ENCODE measurements around the gene ZFP36L1.
A peak's percentile ranks its signal among the peaks of the same experiment; 100 is the strongest.

ZFP36L1 gene

DNA sequence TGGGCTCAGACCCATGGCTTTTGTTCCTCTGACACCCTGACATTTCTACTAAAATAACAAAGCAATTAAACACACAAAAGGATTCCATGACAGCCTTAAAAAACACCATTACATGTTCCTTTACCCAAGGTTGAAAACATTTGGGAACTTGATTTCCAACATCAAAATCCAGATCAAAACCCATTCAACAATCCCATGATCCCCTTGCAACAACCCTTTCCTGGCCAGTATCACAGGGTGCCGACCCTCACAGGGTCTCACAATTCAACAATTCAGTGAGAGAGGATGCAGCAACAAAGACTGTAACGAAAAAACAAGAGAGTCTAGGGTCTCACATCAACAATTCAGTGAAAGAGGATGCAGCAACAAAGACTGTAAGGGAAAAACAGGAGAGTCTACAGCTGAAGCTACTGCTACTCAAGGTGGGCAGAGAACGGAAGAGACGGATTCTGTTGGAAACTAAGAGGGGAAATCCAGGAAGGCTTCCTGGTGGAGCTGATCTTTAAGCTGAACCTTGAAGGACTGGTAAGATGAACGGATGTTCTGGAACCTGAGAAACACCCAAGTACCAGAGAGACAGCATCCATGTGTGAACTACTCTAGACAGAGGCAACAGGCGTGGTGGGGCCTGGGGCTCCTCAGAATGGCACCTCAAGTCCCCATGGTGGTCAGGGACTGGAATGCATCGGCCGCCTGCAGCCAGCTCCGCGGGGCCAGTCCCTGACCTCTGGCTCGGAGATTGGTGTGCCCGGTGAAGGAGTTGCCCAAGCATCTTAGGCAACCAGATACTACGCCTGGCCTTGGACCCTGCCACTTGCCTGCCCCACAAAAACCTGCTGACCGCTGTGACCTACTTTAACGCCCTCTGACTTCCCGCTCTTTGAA lies 22.7 kb upstream of the ZFP36L1 start:
- no peaks in the 10 kb centered on the region for H3K9me3 ChIP-seq (replicated peaks; ENCODE audit: low read length)
- H3K9ac ChIP-seq (ENCODE audit: low read depth, low read length), result peak overlapping the region; percentile 90
- H3K27me3 ChIP-seq (ENCODE audit: control insufficient read depth, insufficient read depth, low read length), result no peaks in the 10 kb centered on the region
- H3K4me1 ChIP-seq (ENCODE audit: control insufficient read depth, insufficient read depth, low read length), result peaks cover 30% of the 10 kb centered on the region
- H3K4me3 ChIP-seq (ENCODE audit: low read length), result peak overlapping the region; percentile 70
- no peaks in the 10 kb centered on the region for H3K36me3 ChIP-seq (ENCODE audit: insufficient read depth, low read length)
- H3K4me2 ChIP-seq (ENCODE audit: low read length), result peak overlapping the region; percentile 87

DNA sequence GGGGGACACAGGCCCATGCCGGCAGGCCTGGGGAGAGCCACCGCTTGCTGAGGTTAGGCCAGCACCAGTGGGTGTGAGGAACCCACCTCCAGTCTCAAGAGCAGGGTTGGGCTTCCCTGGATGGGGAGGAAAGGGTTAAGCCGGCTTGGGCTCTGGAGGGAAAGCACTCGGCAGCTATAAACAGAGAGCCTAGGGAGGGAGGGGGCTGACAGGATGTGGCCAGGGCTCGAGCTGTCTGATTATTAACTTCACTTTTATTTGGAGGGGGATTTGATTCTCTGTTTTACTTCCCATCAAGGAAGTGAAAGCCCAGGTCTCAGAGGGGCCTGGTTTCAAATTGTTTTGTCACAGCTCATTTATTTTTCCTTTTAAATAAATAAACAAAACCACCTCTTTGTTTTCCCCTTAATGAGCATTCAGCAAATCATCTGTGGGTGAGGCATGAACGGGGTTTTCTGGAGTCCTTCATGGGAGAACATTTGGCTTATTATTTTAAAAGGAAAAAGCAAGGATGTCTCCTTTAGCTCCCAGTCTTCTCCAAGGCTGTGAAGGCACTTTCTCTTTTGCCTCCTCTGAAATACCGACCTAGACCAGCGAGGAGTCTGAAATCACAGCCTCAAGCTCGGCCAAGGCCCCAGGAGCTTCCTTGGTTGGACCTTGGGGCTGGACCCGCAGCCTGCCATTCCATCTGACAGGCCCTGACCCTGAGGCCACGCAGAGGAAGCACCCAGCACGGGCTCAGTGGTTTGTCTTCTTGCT lies 21.9 kb upstream of the ZFP36L1 start:
- Histone ChIP-seq H3K36me3 (ENCODE audit: insufficient read depth, low read length) (no peaks in the 10 kb centered on the region), H3K4me3 (ENCODE audit: low read length) (peak overlapping the region; percentile 70), H3K9me3 (replicated peaks; ENCODE audit: low read length) (no peaks in the 10 kb centered on the region), H3K4me2 (ENCODE audit: low read length) (peak overlapping the region; percentile 87), H3K4me1 (ENCODE audit: control insufficient read depth, insufficient read depth, low read length) (peaks cover 30% of the 10 kb centered on the region), H3K9ac (ENCODE audit: low read depth, low read length) (peak overlapping the region; percentile 90), H3K27me3 (ENCODE audit: control insufficient read depth, insufficient read depth, low read length) (no peaks in the 10 kb centered on the region)

DNA sequence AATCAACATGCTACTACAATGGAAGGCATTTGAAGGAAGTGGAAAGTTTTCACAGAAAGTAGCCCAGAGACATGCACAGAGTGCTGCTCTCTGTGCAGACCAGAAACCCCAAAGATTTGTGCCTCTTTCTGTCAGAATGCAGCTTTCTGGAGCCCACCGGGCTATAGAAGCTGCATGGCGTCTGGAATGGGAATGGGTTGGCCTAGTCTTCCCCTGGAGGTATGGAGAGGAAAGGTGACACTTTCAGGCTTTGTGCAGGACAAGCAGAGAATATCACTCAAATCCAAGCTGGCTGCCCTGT lies 21.3 kb upstream of the ZFP36L1 start:
- Histone ChIP-seq H3K9ac (ENCODE audit: low read depth, low read length) (peak overlapping the region; percentile 90), H3K4me1 (ENCODE audit: control insufficient read depth, insufficient read depth, low read length) (peaks cover 30% of the 10 kb centered on the region), H3K9me3 (replicated peaks; ENCODE audit: low read length) (no peaks in the 10 kb centered on the region), H3K27me3 (ENCODE audit: control insufficient read depth, insufficient read depth, low read length) (no peaks in the 10 kb centered on the region), H3K4me2 (ENCODE audit: low read length) (peak overlapping the region; percentile 87), H3K36me3 (ENCODE audit: insufficient read depth, low read length) (no peaks in the 10 kb centered on the region), H3K4me3 (ENCODE audit: low read length) (peak overlapping the region; percentile 70)

DNA sequence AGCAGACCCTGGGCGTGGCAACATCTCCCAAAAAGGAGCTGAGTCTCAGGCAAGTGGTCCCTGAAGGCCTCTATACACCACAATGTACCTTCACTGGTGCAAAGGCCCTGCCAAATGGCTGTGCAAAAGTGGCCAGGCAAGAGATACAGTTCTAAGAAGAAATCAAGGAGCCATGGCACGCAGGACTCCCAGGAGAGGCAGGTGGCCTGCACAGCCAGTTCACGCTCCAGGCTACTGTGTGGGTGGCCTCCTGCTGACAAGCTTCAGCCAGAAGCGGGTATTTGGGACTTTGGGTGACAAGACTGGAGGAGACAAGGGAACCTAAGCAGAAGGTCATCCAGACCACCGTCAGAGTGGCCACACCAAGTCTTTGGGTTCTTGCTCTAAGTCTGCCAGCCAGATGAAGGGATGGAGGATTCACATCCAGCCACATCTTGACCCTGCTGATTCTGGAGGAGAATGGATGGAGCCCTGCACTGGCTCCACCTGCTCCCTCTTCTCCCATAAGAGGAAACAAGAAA lies 20.5 kb upstream of the ZFP36L1 start:
- Histone ChIP-seq H3K9ac (ENCODE audit: low read depth, low read length) (no peak overlapping the region), H3K9me3 (replicated peaks; ENCODE audit: low read length) (no peaks in the 10 kb centered on the region), H3K4me1 (ENCODE audit: control insufficient read depth, insufficient read depth, low read length) (peaks cover 30% of the 10 kb centered on the region), H3K36me3 (ENCODE audit: insufficient read depth, low read length) (no peaks in the 10 kb centered on the region), H3K4me3 (ENCODE audit: low read length) (no peak overlapping the region), H3K4me2 (ENCODE audit: low read length) (no peak overlapping the region), H3K27me3 (ENCODE audit: control insufficient read depth, insufficient read depth, low read length) (no peaks in the 10 kb centered on the region)

DNA sequence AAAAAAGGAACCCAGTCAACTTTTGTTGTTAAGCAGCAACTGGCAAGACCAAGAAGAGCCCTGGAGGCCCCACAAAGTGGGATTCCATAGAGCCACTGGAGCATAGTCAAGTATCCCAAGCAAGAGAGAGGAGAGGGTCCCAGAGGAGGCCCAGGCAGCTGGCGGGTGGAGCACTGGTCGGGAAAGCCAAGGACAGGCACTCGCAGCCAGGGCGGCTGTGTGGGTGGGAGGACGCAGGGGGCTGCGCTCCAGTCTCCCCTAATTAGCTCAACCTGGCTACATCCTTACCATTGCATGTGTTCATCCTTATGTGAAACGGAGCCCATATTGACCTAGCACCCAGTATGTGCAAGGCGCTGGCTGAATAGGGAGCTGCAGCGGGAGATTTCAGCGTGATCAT lies 18.3 kb upstream of the ZFP36L1 start:
- Histone ChIP-seq H3K4me3 (ENCODE audit: low read length) (no peak overlapping the region), H3K4me1 (ENCODE audit: control insufficient read depth, insufficient read depth, low read length) (peaks cover 45% of the 10 kb centered on the region), H3K9me3 (replicated peaks; ENCODE audit: low read length) (no peaks in the 10 kb centered on the region), H3K36me3 (ENCODE audit: insufficient read depth, low read length) (no peaks in the 10 kb centered on the region), H3K27me3 (ENCODE audit: control insufficient read depth, insufficient read depth, low read length) (no peaks in the 10 kb centered on the region), H3K9ac (ENCODE audit: low read depth, low read length) (no peak overlapping the region), H3K4me2 (ENCODE audit: low read length) (no peak overlapping the region)

DNA sequence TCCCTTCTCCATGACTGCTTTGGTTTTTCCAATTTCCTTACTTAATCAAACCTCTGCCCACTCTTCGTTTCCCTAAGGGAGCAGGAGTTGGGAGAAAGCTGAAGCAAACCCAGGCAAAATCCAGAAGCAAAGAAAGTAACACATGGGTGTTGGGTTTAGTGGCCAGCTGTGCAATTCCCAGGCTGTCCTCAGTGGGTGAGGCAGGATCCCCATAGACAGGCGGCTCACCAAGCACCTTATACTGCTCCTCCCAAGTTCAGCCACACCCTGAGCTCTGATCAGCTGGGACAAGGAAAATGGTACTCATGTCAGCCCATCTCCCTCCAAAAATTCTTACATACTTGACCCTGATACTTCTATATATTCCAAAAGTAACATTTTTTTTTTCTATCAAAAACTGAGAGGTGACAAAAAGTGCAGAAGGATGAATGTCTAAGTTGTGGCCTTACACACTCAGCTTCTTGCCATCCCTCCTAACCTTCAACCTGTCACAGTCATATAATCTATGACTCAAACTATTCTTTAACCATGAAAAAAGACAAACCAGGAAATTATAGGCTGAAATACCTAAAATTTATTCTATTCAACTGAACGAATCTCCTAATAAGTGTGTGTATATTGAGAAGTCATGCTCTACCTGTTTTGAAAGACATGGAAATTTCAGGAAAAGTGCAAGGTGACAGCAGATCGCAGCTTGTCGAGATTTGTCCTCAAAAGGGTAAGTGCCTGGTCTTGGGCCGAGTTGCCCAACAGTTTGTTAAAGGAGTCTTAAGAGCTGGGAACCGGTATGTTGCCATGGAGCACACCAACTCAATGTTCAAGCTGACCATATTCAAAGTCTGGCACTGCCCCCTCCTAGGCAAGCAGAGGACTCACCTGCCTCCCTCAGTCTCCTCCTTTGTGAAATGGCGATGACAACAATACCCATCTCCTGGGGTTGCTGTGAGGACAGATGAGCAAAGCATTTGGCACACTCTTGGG lies 17.6 kb upstream of the ZFP36L1 start:
- H3K27me3 ChIP-seq (ENCODE audit: control insufficient read depth, insufficient read depth, low read length), result no peaks in the 10 kb centered on the region
- H3K4me2 ChIP-seq (ENCODE audit: low read length), result no peak overlapping the region
- no peak overlapping the region for H3K9ac ChIP-seq (ENCODE audit: low read depth, low read length)
- H3K4me3 ChIP-seq (ENCODE audit: low read length), result no peak overlapping the region
- H3K4me1 ChIP-seq (ENCODE audit: control insufficient read depth, insufficient read depth, low read length), result peaks cover 38% of the 10 kb centered on the region
- no peaks in the 10 kb centered on the region for H3K36me3 ChIP-seq (ENCODE audit: insufficient read depth, low read length)
- no peaks in the 10 kb centered on the region for H3K9me3 ChIP-seq (replicated peaks; ENCODE audit: low read length)

DNA sequence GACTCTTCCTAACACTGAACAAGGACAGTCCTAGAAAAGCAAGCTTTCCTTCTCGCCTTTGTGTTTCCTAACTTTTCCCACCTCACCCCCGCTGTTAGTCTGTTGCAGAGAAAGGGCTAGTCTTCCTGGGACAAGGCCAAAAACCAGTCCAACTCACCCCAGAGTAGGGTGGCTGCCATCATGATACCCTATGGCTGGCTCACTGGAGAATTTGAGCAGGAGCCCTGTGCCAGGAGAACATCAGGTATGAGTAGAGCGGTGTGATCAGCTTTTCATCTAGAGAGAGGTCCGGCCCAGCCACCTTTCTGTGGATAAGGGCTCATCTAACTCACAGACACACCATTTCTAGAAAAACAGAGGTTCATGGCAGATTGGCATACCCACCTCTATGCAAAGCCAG lies 16.7 kb upstream of the ZFP36L1 start:
- Histone ChIP-seq H3K27me3 (ENCODE audit: control insufficient read depth, insufficient read depth, low read length) (no peaks in the 10 kb centered on the region), H3K36me3 (ENCODE audit: insufficient read depth, low read length) (no peaks in the 10 kb centered on the region), H3K9ac (ENCODE audit: low read depth, low read length) (no peak overlapping the region), H3K4me3 (ENCODE audit: low read length) (no peak overlapping the region), H3K9me3 (replicated peaks; ENCODE audit: low read length) (no peaks in the 10 kb centered on the region), H3K4me1 (ENCODE audit: control insufficient read depth, insufficient read depth, low read length) (peaks cover 29% of the 10 kb centered on the region), H3K4me2 (ENCODE audit: low read length) (no peak overlapping the region)

DNA sequence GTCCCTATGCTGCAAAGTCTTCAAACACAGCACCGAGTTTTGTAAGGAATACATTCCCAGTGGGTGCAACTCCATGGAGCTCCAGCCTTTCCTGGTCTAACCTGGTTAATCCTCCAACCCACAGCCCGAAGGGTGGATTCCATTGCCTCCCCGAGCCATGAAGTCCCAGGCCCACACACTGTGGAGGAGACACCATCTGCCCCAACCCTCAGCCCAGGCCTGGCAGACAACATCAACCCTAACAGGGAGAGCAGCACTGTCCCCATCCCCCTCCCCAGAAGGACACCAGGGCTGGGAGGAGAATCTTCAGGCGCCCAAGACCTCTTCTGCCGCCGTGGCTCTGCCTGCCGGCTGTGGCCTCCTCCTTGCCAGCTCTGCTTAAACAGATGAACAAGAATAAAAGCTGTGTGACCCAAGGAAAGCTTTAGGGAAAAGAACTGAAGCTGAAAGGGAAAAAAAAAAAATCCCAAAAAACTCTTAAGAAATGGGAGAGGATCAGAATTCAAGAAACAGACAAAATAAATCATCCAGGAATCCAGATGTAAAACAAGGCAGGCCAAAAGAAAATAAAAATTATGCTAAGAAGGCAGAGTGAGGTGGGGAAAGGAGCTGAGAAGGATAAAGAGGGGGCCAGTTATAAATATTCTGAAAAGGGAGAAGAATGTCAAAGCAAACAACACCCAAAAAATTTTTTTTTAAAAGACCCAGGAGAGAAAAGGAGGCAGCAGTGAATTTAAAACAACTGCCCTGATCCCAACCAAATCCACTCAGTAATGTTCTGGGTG lies 16.0 kb upstream of the ZFP36L1 start:
- Histone ChIP-seq H3K4me2 (ENCODE audit: low read length) (no peak overlapping the region), H3K9ac (ENCODE audit: low read depth, low read length) (no peak overlapping the region), H3K27me3 (ENCODE audit: control insufficient read depth, insufficient read depth, low read length) (no peaks in the 10 kb centered on the region), H3K4me3 (ENCODE audit: low read length) (no peak overlapping the region), H3K4me1 (ENCODE audit: control insufficient read depth, insufficient read depth, low read length) (peaks cover 22% of the 10 kb centered on the region), H3K9me3 (replicated peaks; ENCODE audit: low read length) (no peaks in the 10 kb centered on the region), H3K36me3 (ENCODE audit: insufficient read depth, low read length) (no peaks in the 10 kb centered on the region)

- Histone ChIP-seq H3K27me3 (ENCODE audit: control insufficient read depth, insufficient read depth, low read length) (no peaks in the 10 kb centered on the region), H3K9ac (ENCODE audit: low read depth, low read length) (peak overlapping the region; percentile 30), H3K4me1 (ENCODE audit: control insufficient read depth, insufficient read depth, low read length) (peaks cover 20% of the 10 kb centered on the region), H3K9me3 (replicated peaks; ENCODE audit: low read length) (no peaks in the 10 kb centered on the region), H3K4me2 (ENCODE audit: low read length) (no peak overlapping the region), H3K36me3 (ENCODE audit: insufficient read depth, low read length) (no peaks in the 10 kb centered on the region), H3K4me3 (ENCODE audit: low read length) (no peak overlapping the region)
Observed at GRCh38 chr14:68807987-68808386, 15.1 kb upstream of the ZFP36L1 start.

DNA sequence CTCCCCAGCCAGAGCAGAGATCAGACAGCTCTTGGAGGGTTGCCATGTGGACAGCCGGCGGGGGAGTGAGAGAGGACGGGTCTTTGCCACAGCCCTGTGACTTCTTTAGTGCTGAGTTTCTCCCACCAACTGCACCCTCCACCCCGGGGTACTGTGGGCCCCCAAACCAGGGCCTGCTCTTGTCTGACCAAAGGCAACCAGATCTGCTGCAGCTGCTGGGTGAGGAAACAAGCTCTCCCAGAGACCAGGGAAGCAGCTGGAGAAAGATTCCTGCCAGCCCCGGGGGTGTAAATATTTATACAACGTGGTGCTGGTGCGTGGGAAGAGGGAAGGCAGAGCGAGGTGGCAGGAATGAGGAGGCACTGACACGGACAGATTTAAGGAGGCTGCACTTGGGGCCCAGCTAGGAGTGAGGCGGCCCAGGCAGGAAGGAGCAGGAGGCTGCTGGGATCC lies 14.3 kb upstream of the ZFP36L1 start:
- H3K4me1 ChIP-seq (ENCODE audit: control insufficient read depth, insufficient read depth, low read length), result peaks cover 20% of the 10 kb centered on the region
- H3K36me3 ChIP-seq (ENCODE audit: insufficient read depth, low read length), result no peaks in the 10 kb centered on the region
- no peaks in the 10 kb centered on the region for H3K9me3 ChIP-seq (replicated peaks; ENCODE audit: low read length)
- H3K4me2 ChIP-seq (ENCODE audit: low read length), result peak overlapping the region; percentile 41
- H3K27me3 ChIP-seq (ENCODE audit: control insufficient read depth, insufficient read depth, low read length), result no peaks in the 10 kb centered on the region
- peak overlapping the region; percentile 30 for H3K9ac ChIP-seq (ENCODE audit: low read depth, low read length)
- no peak overlapping the region for H3K4me3 ChIP-seq (ENCODE audit: low read length)
